HK-2 (cell line): ENCODE data around the gene GKAP1.
"Not testable (repeated sequence)": the region's sequence is repeated elsewhere in the genome, so short reads cannot be mapped to it uniquely, and the experiment has no call there.

Source experiments
- DNase-seq: peaks from one replicate; pipeline ENCODE4 v3.0.0-alpha.2; 2018; ENCODE audit not compliant: unreplicated experiment

The GKAP1 gene

DNA sequence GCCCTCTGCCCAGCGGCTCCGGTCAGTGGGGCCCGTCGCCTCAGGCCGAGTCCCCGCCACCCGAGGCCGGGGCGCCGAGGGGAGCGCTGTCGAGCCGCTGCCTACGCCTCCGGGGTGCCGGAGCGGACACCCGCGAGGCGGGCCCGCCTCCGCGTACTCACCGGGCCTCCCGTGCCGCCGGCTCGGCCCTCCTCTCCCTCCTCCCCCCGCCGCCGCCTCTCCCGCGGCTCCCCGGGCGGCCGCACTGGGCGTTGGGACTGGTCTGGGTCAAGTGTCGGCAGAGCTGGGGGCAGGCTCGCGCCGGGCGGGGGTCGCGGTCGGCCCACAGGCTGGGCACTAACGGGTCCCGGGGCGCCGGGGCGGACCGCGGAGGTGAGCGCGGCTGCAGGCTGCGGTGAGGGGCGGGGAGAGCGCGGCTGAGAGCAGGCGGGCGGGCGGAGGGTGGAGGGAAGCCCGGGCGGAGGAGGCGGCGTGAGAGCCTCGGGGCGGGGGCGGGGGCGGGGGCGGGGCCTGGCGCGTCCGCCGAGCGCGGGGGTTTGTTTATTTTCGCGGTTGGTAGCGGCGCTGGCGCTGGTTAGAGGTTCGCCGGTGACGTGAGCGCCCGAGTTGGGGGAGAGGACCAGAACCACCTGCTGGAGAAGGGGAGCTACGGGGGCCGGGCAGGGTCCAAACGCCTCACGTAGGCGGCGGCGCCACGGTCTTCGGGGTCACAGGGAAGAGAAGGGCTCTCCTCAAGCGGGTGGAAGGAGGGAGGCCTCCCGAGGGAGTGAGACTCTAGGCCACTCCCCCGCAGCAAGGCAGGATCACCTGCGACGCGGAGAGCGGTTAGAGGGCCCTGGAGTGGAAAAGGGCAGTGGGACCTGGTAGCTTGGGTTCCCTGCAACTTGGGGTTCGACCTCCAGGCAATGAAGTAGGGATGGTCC, at the start of gene GKAP1:
Gene GKAP1, minus strand, starts transcription at position 414 of the 923 bp plus-strand sequence. CDS start 11,252 bp downstream, outside the sequence.
- DNase-seq, result peak; percentile 75

DNA sequence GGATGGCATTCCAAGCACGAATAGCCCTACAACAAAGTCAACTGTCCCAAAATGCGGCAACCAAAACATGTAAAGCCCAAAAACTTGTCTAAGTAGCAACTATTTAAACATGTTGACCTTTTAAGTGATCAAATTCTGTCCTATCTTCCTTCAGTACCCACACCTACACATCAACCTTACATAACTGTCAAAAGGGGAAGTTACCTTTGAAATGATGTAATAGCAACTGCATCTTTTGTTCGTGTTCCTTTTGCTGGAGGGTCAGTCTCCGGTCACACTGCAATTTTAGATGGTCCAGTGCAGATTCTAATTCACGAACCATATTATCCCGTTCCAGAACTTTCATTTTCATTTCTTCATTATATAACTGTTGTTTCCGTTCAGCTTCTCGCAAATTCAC, 32.3 kb upstream of the GKAP1 start:
- DNase-seq, result not testable (repeated sequence)

DNA sequence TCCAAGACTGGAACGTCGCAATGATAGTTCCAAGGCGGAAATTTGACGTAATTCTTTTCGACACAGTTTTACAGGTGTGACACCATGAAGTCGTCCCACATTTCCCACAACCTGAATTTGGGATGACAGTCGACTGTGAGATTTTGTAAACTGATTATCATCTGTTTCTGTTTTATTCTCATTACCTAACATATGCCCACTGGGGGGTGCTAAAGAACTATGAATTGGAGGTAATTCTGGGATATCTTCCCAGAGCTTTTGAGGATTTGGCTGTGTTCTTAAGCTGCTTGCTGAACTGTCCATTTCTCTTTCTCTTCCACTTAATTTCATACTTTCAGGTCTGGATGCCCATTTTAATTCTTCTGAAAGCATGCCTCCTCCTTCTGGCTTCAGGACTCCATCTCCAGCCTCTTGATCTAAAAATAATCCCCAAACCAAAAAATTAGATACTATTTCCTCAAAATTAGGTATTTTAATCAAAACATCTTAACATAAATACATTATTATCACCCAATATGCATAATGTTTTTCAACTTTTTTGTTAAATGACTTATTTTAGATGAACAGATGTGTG, 19.6 kb upstream of the GKAP1 start:
- not testable (repeated sequence) for DNase-seq

DNA sequence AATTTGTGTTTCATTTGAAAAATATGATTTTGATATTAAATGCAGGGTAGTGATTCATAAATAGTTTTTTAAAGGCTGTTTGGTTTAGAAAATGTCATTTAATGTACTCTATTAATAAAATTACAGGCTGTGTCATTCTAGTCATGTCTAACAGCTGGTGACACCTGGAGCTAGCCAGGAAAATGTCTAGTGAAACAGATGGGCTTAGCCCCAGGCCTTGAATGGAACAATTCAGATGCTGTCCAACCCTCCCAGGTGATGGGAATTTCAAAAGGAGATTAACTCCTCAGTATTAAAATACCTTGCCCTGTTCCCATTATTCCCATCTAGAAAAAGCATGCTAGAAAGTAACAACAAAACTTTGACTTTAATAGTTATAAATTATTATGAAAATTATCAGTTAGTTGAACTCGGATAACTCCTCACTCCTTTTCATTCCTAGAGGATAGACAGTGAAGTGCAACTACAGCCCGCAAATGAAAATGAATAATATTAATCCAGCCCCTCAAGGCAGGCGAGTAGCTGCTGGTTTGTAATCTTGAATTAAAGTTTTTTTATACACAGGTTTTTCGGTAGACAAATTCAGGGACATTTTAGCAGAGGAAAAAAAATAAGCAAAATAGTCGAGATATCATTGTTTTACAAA, 13.0 kb upstream of the GKAP1 start:
- not testable (repeated sequence) for DNase-seq

DNA sequence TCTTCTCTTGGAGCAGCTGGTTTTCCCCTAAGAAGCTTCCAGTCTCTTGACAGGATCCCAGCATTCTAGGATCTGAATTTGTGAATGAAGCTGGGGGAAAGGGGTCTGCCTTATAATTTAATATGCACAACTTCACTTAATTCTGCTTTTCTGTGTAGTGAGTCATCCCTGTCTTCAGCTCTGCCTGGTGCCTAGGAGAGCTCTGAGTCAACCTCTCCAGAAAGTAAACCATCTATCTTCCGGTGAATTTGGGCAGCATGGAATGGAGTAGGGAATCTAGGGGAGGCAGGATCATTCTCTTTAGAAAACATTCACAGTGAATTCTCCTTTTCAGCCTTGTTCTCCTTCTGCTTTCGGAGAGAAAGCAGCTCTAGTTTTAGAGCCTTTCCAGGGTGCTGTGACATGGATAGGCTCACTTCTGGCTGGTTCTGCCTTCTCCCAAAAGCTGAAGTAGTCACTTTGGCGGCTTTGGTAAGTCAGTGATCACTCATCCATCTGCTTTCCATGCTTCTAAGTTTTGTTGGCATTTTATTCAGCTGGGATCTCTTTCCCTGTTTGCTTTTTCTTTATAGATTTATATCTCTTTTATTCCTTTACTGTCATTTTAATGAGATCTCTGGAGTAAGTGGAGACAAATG, 7.5 kb upstream of the GKAP1 start:
- DNase-seq, result peak; percentile 5

DNA sequence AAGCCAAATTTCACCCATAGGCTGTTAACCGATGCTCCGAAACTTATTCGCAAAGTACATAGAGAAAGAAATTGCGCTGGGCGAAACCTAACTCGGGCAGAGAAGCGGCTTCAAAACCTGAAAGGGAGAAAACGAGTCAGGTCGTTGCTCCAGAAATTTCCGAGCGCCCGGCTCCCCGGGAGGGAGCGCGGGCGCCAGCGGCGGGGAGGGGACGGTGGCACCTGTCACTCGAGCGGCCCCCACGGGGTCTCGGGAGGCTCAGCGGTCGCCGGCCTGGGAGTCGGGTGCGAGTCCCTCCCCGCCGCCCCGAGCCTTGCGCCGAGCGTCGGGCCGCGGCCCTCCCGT, 586 bp downstream of the GKAP1 start:
- not testable (repeated sequence) for DNase-seq

DNA sequence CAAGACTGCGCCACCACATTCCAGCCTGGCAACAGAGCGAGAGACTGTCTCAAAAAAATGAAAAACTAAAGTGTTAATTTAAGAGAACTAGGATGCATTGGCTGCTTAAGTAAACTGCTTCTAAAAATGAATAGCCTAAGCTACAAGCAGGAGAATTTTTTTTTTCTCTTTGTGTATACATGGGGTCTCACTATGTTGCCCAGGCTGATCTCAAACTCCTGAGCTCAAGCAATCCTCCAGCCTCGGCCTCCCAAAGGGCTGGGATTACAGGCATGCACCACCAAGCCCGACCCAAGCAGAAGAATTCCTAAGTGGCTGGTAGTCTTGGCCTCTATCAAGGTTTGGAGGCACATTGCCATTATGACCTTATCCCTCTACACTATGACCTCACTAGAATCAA, 2.4 kb downstream of the GKAP1 start:
- not testable (repeated sequence) for DNase-seq

DNA sequence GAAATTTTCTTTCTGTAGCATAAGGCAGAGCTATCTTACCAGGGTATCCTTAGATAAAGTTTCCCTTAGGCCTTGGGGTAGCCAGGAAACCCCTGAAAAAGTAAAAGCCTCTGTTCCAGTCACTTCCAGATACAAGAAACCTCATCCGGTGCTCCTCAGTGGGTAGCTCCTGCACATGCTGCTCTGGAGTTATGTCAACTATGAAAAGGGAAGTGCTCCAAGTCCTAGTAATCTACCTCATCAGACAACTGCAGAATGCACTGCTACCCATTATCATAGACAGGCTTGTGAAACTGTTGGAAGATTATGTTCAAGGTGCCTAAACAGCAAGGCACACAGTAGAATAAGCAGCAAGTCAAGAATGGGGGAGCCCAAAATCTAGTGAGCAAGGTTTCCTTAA, 8.4 kb downstream of the GKAP1 start:
- DNase-seq, result not testable (repeated sequence)

DNA sequence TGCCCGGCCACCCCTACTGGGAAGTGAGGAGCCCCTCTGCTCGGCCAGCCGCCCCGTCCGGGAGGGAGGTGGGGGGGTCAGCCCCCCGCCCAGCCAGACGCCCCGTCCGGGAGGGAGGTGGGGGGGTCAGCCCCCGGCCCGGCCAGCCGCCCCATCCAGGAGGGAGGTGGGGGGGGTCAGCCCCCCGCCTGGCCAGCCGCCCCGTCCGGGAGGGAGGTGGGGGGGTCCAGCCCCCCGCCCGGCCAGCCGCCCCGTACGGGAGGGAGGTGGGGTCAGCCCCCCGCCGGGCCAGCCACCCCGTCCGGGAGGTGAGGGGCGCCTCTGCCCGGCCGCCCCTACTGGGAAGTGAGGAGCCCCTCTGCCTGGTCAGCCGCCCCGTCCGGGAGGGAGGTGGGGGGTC, 13.1 kb downstream of the GKAP1 start:
- DNase-seq, result not testable (repeated sequence)

DNA sequence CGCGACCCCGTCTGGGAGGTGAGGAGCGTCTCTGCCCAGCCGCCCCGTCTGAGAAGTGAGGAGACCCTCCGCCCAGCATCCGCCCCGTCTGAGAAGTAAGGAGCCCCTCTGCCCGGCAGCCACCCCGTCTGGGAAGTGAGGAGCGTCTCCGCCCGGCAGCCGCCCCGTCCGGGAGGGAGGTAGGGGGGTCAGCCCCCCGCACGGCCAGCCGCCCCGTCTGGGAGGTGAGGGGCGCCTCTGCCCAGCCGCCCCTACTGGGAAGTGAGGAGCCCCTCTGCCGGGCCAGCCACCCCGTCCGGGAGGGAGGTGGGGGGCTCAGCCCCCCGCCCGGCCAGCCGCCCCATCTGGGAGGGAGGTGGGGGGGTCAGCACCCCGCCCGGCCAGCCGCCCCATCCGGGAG, 13.6 kb downstream of the GKAP1 start:
- DNase-seq, result not testable (repeated sequence)

DNA sequence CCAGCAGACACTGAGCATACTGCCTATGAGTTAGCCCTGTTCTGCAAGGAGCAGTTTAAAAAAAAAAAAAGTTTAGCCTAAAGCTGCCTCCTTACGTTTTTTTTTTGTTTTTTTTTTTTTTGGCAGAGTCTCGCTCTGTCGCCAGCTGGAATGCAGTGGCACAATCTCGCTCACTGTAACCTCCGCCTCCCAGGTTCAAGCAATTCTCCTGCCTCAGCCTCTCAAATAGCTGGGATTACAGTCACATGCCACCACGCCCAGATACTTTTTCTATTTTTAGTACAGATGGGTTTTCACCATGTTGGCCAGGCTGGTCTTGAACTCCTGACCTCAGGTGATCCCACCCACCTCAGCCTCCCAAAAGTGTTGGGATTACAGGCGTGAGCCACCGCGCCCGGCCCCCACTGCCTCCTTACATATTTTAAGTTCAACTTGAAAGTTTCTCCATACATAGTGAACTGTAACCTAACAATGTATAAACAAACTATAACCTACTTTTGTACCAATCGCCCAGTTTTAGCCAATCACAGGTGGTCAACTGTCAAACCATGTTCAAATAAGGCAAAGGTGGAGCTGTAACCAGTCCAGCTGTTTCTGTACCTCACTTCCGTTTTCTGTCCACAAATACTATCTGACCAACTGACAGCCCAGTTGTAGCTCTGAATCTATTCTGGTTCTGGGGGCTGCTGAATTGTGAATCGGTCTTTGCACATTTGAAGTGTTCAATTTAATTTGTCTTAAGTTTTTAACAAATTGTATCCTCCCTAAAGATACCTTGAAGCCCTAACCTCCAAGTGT, 17.1 kb downstream of the GKAP1 start:
- DNase-seq, result no peak

DNA sequence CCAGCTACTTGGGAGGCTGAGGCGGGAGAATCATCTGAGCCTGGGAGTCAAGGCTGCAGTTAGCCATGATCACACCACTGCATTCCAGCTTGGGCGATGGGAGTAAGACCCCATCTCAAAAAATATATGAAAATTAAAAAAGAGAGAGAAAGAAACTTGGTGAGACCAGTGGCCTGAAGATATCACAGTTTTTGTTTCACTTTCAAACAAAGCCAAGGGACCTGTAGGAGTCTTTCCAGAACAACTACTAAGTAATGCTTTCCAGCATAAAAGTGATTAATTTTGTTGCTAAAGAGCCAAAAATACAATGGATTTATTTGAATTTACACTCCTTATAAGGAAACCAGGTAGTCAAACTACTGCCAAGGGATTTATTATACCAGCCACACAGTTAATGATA, 23.5 kb downstream of the GKAP1 start:
- DNase-seq, result no peak

DNA sequence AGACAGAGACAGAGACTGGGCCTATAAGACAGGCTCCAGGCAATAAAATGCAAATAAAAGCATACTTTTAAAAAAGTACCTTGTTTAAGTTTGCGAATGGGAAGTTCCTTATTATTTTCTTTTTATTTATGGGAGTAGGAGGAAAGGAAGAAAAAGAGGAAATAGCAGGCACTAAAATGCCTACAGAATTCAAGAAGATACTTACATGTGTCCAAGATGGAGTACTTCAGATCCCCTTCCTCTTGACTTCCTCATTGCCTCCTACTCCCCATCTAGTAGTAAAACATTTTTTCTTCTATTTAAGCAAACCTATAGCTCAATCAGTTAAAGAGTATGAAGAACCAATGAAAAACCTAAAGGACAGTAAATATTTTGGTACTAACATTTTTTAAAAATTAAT, 24.8 kb downstream of the GKAP1 start:
- DNase-seq, result no peak

DNA sequence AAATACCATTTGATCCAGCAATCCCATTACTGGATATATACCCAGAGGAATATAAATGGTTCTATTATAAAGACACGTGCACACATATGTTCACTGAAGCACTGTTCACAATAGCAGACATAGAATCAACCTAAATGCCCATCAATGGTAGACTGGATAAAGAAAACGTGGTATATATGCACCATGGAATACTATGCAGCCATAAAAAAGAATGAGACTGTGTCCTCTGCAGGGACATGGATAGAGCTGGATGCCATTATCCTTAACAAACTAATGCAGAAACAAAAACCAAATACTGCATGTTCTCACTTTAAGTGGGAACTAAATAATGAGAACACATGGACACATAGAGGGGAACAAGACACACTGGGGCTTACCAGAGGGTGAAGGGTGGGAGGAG, 39.4 kb downstream of the GKAP1 start:
- DNase-seq, result no peak

DNA sequence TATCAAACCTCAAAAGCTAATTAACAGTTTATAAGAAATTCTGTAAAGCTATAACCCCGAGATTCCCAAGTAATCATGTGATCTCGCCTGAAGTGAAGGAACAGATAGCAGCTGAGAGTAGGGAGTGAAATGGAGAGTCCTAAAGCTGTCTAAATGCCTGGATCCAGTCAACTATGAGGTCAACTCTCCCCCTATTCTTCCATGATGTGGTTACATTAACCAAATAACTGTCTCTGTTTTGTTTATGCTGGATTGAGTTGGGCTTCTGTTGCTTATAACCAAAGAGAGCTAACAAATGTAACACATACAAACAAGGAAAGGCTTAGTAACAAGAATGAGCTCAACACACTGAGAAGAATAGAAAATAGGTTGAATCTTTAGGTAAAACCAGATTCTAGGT, 41.6 kb downstream of the GKAP1 start:
- no peak for DNase-seq

DNA sequence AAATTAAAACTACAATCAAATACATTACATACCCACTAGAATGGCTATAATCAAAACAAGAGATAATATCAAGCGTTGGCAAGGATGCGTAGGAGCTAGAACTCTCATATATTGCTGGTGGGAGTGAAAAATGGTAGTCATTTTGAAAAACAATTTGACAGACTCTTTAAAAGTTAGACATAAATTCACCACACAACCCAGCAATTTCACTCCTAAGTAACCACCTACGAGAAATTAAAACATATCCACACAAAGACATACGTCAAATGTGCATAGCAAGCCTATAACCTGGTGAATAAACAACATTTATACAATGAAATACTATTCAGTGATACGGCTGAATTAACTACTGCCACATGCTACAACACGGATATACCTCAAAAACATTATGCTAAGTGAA, 44.7 kb downstream of the GKAP1 start:
- no peak for DNase-seq

DNA sequence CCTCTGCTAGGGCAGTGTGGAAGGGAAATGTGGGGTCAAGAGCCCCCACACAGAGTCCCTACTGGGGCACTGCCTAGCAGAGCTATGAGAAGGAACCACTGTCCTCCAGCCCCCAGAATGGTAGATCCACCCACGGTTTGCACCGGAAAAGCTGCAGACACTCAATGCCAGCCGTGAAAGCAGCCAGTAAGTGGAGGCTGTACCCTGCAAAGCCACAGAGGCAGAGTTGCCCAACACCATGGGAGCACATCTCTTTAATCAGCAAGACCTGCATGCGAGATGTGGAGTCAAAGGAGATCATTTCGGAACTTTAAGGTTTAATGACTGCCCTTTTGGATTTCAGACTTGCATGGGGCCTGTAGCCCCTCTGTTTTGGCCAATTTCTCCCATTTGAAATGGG, 52.2 kb downstream of the GKAP1 start:
- no peak for DNase-seq

DNA sequence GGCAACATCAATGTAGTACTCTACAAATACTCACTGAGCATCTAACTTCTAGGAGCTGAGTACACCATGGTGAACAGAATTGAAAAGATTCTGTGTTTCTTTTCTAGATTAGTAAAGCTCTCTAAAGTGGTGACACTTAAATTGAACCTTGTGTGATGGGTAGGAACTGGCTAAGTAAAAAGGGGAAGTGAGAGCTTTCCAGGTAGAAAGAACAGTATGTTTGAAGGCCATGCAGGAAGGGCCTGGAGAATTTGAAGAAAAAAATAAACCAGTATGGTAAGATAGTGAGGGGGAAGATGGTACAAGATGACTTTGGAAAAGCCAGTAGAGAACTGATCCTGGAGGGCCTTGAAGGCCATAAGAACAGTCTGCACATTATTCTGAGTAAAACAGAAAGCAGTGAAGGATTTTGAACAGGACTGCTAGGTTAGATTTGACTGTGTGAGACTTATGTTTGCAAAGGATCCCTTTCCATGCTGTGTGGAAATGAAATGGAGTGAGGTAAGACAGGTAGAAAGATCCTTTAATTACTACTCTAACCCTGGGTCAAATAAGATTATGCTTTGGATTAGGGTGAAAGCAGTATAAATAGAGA, 63.1 kb downstream of the GKAP1 start:
- no peak for DNase-seq

DNA sequence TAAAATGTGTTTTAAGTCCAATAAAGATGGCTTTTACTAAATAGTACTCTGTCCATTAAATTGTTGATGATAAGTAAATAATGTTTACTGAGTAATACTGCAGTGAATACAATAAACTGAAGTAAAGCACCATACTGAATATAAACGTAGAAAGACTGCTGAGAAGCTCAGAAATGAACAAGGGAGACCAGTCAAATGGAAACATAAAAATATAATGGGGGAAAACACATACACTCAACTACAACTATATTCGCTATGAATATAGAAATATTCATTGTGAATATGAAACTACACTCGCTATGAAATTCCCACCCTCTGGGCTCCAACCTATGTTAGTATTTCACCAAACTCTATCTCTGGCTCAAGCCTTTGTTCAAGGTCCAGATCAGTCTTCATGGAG, 67.9 kb downstream of the GKAP1 start:
- no peak for DNase-seq

DNA sequence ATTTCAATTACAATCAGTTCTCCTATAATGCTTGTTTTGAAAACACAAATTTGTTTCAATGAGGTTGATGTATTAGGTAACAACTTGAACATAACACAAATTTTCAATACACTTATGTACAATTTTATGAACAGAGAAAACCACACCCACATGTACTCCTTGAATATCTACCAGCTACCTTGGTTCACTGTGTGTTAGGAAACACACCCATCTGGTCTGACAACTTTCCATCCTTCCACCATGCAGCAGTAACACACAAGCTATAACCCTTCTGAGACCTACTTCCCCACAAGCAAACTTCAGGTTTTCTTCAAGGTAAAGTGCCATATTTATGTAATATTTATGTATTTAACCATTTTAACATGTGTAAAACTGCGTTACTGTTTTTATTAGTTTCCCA, 73.4 kb downstream of the GKAP1 start:
- DNase-seq, result no peak

DNA sequence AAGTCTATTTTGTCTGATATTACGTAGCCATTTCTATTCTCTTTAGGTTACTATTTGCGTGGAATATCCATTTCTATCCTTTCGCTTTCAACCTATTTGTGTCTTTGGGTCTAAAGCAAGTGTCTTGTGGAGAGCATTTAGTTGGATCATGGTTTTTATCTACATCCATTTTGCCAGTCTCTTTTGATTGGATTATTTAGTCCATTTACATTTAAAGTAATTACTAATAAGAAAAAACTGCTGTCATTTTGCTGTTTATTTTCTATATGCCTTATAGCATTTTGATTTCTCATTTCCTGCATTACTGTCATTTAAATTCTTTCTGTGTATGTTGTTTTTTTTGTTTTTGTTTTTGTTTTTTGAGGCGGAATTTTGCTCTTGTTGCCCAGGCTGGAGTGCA, 83.8 kb downstream of the GKAP1 start:
- no peak for DNase-seq
